Skin of body (tissue), 2 donors: ENCODE measurements around the gene ADGRV1. TPM values are rescaled to one million over a fixed set of nuclear protein-coding genes. Genes with fewer than 3 reads are reported as not detected.

Experiments
- DNase-seq: peaks from one replicate; lab custom pipeline; 2025; lab: John Stamatoyannopoulos, UW
- total RNA-seq: library from RNA; depleted of rRNA; stranded (reverse); fragments of >200 nt; gene quantifications from one replicate; pipeline ENCODE4 v1.2.3, GENCODE V29; 2014

ADGRV1 gene
- total RNA-seq, 1 donor from 2014 or later: 11.2 TPM

DNA sequence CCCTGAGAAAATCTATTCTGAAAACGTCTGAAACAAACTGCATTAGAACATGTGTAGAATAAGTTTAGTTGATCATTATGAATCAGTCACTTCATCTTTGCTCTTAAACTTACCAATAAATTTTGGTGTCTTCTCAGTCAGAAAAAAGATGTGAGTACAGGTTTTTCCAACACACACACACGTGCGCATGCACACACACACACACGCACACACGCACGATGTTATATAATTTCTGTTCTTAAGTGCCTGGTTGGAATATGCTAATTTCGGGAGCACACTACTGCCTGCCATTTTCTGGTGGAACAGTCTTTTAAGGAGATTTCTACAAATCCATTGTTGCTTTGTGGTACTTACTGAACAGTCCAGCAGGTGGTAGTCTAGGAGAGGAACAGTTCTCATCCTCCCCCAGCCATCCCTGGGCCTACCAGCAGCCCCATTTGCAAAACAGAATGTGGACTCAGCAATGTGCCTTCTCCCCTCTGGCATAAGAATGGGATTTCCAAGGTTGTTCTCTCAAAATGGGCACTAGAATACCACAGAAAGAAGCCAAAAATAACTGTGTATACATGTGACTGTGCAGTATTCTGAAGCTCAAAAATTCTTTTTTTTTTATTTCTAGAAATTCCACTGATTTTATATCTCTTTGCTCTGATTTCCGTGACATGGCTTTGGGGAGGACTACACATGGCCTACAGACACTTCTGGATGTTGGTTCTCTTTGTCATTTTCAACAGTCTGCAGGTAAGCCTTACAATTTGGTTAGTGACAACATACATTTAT lies 543.2 kb downstream of the ADGRV1 start:
- DNase-seq: peak; percentile 85

DNA sequence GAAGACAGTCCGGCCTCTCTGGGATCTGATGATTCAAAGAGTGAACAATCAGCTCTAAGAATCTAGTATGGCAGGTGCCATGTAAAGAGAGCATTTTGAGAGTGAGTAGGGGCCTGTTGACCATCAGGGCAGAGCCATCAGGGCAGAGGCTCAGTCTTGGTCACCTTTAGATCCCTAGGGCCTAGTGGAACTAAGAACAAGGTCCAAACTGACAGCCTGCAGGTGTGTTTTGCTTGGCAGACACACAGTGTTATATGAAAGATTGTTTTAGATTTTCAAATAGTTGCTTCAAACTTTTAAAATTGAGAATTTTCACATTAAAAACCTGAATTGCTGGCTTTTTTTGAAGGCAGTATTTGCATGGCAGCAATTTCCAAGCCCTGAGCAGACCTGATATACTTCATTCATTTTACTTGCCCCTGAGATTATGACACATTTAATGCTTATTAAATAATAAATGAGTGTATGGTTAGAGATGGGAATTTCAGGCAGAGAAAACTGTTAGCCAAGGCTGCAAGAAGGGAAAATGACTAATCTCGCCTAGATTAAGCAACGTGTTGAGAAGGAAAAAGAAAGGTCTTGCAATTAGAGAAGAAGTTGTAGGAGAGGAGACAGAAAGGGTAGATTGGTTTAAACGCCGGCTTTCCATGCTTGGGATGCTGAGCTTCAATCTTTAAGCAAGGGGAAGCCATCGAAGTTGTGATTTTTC lies 544.9 kb downstream of the ADGRV1 start:
- DNase-seq: no peak

DNA sequence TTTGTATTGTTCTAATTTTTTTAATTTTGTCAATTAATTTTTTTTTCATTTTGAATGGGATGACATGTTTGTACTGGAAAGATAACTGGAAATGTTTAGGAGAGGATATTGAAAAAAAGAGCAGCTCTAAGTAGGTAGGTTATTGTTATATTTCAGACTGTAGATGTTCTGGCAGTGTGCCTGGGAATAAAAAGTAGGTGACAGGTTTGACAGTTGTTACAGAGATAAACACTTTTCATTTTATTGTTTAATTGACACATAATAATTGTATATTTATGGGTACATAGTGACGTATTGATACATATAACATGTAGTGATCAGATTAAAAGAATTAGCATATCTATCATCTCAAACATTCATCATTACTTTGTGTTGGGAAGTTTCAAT lies 545.5 kb downstream of the ADGRV1 start:
- DNase-seq: no peak

- peak; percentile 82 for DNase-seq
Measured at GRCh38 chr5:91106842-91107511, 548.4 kb downstream of the ADGRV1 start.

DNA sequence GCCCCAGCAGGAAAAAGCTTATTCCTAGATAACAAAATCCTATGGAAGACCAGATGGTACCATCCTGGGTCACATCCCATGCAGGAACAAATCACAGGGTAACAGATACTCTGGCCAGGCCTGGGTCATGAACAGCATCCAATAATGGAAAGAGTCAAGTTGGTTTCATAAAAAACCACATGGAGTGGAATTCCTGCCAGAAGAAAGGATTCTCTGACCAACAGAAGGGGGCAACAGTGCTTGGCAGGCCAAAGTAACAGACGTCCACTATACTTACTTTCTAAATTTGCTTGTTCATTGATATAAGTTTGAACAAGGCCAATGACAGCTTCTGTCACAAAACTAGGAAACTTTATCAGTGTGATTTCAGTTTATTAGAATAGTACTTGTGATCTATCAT lies 551.0 kb downstream of the ADGRV1 start:
- DNase-seq: no peak

DNA sequence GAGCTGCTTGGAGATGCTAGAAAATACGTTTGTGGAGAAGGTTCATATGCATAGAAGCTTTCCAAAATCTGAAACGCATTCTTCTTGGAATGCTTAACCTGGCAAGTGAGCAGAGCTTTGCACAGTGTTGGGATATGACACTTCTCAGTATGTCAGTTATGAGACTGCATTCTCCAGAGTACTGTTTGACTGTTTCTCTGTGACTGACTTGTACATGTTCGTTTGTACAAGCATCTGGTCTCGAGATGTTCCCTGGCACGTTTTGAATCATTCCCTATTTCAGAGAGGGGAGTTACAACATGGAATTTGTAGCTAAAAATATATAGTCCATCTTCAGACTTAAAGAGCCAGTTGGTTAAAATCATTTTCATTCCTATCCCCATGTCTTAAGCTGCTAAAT lies 552.1 kb downstream of the ADGRV1 start:
- peak; percentile 99 for DNase-seq

DNA sequence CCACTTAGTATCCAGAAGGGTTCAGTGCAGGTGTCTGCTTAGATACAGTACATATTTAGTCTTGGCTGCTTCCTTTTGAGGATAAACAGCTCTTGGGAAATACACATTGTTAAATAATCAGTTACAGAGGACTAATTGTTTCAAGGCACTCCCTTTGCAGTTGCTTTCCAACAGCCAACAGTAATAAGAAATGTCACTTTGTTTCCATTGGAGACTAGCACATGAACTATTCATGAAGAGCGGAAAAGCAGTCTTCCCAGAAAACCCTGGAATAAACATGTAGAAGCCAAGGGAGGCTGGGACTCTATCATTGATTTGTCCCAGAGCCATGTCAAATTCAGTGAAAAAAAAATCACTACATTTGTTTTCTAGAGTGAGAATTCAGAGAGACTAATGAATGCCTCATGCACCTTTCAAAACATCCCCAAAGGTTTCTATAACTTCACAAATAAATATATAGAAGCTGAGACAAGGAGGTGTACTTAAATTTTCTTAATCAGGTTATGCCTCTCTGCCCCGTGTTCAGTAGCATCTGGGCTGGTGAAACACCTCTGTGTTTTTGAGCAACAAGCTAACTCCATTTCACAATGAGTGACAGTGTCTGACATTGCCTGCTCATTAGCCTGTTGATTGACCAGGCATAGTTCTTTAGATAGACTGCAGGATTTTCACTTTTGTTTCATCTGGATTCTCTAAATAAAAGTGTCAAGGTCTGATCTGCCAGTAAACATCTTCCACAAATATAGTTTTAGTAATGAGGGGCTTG lies 553.1 kb downstream of the ADGRV1 start:
- peak; percentile 97 for DNase-seq

DNA sequence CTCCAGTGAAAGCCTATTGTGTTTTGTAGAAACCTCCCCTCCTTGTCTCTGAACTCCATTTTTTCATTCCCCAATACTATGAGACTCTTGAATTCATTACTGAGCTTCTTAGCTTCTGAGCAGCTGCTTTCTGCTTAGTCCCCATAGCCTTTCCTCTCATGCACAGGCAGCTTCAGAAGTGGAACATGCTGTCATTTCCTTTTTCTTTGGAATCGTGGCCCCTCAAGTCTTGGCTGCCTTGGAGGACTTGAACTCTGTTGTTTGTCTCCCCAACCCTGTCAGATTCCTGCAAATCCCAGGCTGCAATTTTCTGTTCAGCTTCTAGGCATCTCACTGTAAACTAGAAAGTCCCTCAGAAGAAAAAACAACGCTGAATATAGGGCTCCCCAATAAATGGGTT lies 556.1 kb downstream of the ADGRV1 start:
- peak; percentile 85 for DNase-seq

GRCh38 chr5:91118354-91118753 lies 559.8 kb downstream of the ADGRV1 start:
- DNase-seq: no peak

- peak; percentile 63 for DNase-seq
Measured at GRCh38 chr5:91118796-91119195, 560.2 kb downstream of the ADGRV1 start.

DNA sequence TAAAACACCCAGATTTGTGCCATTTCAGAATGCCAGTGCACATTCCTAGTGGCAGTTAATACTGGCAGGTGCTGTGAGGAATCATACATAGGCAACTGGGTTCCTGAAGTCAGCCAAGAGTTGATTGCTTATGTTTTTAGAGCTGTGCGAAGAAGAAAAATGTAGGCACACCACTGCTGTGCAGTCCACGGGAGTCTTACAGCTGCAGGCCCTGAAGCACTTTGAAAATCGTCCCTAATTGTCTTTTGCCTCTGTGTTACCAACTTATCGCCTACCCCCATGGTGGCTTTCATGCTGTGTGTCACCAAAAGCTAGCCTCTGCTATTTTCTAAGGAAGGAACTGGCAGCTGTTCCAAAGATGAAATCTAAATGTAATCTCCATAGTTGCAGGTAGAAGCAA lies 560.6 kb downstream of the ADGRV1 start:
- no peak for DNase-seq

- DNase-seq: no peak
Measured at GRCh38 chr5:91119981-91120850, 561.6 kb downstream of the ADGRV1 start.

DNA sequence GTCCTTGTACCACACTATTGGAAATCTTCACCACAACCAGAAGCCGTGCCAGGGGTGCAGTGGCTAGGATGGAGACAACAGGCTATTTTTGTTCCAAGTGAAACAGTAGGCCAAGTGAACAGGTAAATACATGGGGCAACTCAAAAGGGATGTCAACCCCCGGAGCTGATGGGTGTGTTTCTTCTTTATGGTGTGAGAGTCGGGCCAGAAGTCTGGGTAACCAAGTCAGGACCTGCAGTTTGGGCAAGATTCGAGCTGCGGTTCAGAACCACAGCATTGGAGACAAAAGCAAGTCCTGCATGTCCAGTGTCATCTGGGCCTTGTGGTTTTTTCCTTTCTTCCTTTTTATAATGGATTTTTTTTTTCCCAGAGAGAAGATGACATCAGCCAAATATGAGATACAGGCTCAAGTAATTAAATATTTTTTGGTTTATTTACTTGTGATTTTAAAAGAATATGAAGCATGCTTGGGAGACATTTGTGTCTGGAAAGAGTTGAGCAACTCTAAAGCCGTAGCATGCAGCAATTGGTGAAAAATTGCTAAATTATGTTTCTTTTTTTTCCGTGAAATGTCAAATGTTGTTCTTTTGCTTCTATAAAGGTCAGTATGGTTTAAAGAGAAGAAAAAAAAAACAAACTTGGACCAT lies 562.9 kb downstream of the ADGRV1 start:
- DNase-seq: peak; percentile 60

DNA sequence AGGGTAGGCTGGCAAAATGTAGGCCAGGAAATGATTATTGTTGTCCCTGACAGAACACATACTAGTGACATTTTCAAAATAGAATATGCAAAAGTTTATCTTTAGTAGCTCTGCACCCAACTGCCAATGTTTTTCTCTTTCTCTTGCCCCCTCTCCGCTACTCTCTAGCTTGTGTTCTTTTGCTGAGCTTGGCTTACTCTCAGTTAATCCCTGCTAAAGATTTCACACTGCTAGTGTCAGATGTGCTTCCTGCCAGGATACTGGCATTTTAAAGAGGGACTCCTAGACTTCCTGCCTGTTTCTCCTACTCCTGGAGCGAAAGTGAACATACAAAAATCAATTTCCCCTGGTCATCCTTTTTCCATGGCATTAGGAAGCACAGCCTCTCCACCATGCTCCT lies 564.1 kb downstream of the ADGRV1 start:
- DNase-seq: no peak

DNA sequence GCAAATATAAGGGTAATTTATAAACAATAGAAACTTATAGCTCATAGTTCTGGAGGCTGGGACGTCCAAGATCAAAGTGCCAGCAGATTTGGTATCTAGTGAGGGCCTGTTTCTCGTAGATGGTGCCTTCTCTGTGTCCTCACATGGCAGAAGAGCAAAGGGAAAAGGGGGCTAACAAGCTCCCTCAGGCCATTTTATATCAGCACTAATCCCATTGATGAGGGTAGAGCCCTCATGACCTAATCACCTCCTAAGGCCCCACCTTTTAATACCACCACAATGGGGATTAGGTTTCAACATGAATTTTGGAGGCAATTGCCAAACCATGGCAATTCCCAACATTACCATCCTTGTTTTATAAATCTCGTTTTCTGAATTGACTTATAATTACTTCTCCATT lies 564.7 kb downstream of the ADGRV1 start:
- DNase-seq: no peak

DNA sequence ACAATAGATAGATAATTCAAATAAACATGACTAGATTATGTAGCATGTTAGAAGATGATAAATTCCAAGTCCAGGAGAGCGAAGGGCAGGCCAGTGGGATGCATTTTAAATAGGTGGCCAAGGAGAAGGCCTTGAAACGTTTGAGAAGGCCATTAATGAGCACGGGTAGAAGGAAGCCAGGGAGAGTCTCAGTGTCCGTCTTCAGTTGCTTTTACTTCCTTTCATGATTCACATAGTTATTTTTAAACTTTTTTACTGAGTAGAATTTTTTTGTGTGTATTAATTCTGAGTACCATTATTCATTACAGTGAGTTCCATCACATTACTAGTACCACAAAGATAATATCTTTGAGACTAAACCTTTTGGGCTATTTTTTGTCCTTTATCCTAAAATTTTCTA lies 565.3 kb downstream of the ADGRV1 start:
- no peak for DNase-seq

DNA sequence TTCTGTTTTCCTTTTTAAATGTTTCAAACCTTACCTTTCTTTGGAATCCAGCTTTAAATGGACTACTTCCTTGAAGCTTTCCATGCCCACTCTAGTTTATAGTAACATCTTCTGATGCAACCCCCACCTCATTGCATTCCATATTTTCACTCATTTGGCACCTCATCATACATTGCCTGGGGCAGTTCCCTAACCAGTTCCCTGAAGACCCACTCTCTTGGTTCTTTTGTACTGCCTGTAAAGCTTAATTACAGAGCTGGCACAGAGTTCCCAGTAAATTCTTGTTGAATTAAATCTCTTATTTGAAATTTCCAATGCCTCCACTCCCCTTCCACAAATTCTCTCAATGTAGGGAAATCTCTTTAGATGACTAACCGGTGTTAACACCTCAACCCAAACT lies 567.3 kb downstream of the ADGRV1 start:
- peak; percentile 25 for DNase-seq

DNA sequence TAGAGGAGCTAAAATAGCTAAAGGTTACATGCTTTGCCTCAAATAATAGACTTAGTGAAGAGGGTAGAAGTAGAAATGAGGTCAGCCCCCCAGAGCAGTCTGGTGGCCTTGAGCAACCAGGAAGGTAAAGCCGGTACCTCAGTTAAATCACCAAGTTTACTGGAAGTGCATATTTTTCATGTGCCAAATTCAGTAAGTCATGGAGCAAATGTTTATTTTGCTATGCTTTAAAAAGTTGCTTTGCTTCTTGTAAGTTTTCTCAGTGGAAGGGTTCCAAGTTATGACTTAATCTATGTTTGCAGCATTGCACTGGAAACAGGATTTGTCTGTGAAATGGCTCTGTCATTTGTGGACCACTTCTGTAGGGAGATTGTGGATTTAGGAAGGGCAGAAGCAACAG lies 567.9 kb downstream of the ADGRV1 start:
- peak; percentile 89 for DNase-seq

GRCh38 chr5:91126888-91127287 lies 568.3 kb downstream of the ADGRV1 start:
- no peak for DNase-seq

DNA sequence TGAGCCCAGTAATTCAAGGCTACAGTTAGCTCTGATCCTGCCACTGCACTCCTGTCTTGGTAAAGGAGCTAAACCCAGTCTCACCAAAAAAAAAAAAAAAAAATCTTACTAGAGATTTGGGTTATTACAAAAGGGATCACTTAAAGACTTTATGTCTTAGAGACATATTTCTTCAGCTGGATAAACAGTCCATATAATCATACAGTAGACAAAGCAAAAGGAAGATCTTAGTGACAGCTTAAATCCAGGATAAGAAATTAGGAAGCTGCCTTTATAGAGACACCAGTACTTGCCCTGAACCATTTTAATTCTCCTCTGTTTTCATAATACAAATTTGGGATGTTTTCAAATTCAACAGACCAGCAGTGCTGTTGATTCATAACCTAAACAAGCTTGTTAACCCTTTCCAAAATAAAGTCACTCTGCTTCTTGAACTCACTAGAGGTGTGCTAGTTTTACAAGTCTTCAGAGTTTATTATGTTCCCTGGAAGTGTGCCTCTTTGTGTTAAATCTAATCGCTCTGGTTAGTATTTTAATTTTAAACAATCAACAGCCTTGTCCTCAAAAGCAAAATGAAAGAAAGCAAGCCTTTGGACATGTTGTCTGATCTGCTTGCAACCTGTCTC lies 569.0 kb downstream of the ADGRV1 start:
- no peak for DNase-seq
